NCI-H526 (cell line): Measurements from ENCODE around the gene SGTA.

Experiments
- DNase-seq, 2 experiments: peaks; one replicate each; lab custom pipeline; 2025; lab: John Stamatoyannopoulos, UW

The SGTA gene

DNA sequence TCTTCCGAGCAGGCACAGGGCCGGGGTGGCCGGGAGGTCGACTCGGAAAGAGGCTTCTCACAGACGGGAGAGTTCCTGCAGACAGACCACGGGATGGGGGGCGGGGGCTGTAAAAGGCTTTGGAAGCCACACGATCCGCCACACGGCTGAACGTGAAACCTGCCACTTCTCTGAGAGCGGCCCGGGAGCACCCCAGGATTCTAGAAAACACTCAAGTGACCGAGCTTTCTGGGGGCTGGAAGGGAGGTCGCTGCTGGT lies 27.7 kb downstream of the SGTA start:
- no peak for DNase-seq

DNA sequence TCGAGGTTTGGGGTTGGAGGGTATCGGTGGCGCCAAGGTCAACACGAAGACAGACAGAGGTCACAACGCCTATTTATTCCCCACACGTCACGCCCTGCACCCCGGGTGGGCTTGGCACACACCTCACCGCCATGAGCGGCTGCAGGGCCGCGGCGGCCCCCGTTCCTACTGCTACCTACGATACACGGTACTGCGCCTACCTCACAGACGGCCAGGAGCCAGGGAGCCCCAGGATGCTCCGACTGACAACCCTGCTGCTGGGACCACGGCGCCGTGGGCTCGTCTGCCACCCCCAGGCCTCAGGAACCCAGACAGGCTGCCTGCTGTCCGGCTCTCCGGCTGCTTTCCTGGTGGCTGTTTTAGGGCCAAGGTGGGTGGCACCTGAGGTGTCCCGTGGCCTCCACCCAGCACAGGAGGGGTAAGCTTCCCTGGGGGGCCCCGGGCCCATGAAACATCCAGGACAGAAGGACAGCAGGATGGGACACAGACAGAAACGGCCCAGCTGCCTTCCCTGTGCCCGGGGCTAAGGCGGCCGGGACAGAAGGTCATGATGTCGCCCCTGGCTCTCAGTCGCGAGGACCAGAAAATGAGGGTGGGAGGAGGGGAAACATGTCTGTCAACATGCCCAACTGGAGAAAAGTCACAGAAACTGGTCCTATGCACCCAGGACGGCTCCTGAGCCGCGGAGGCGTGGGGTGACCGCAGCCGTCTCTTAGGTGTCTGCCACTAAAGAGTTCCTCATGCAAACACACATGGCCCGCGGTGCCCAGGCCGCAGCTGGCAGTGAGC lies 28.2 kb downstream of the SGTA start:
- no peak for DNase-seq

DNA sequence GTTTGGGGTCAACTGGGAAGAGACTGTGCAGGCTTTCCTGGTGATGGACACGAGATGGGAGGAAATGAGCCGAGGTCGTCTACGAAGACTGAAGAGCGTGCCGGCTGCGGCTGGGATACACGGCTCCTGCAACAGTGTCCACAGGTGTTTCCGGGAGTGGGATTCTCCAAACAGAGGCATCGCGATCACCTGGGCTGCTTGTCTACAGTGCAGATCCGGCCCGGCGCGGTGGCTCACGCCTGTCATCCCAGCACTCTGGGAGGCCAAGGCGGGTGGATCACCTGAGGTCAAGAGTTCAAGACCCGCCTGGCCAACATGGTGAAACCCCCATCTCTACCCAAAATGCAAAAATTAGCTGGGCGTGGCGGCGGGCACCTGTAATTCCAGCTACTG lies 31.6 kb downstream of the SGTA start:
- no peak for DNase-seq

DNA sequence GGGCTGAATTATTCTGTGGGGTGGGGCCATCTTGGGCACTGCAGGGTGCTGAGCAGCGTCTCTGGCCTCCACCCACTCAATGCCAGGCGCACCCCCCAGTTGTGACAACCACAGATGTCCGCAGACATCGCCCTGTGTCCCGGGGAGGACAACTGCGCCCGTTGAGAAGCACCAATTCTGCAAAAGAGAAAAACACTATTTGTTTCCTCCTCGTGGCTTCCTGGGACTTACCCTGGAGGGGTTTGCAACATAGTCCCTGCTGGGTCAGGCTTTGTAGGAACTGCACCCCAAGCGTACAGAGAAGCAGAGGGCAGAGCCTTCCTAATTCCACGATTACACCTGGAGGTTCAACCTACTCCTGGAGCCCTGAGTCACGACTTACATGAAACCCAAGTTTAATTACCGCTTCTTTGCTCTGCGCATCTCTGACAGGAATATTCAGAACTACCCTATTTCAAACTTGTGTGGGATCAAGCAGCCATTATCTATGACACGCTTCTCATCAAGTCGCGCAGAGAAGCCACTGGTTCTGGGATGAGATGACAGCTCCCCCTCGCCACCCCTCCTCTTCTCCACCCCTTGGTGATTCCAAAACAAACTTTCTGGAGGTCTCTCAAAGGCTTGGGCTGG lies 32.1 kb downstream of the SGTA start:
- no peak for DNase-seq

DNA sequence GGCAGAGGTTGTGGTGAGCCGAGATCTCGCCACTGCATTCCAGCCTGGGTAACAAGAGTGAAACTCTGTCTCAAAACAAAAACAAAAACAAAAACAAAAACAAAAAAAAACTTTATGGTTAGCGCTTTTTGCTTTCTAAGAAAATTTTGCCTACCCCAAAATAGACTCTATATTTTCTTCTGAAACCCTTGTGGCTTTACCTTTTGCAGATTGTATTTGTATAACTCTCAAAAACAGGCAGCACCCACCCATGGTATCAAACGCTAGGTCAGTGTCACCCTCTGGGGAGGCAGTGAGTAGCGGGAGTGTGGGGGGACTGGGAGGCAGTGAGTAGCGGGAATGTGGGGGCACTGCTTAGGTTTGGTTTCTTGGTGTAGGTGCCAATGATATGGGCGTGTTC lies 35.7 kb downstream of the SGTA start:
- no peak for DNase-seq

DNA sequence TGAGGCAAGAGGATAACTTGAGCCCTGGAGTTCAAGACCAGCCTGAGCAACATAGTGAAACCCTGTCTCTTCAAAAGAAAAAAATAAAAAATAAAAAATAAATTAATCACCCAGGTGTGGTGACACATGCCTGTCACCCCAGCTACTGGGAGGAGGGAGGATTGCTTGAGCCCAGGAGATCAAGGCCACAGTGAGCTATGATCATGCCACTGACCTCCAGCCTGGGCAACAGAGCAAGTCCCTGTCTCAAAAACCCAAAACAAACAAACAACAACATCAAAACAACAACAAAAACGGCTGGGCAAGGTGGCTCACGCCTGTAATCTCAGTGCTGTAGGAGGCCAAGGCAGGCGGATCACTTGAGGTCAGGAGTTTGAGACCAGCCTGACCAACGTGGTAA lies 39.0 kb downstream of the SGTA start:
- DNase-seq, result no peak

DNA sequence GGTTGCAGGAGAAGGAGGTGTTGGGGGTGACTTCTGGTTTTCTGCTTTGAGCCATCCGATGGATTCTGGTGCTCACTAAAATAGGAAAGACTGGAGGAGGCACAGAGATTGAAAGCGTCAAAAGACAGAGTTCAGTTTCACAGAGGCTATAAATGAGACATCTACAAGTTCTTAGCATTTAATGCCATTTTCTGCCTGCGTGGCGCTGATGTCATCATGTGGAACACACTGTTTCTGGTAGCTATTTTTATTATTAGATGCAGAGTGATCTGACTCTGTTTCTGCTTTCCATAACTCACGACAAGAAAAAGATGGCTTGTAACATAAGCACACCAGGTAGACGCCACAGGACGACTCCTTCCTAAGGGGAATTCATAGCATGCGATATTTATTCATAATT lies 40.0 kb downstream of the SGTA start:
- no peak for DNase-seq

DNA sequence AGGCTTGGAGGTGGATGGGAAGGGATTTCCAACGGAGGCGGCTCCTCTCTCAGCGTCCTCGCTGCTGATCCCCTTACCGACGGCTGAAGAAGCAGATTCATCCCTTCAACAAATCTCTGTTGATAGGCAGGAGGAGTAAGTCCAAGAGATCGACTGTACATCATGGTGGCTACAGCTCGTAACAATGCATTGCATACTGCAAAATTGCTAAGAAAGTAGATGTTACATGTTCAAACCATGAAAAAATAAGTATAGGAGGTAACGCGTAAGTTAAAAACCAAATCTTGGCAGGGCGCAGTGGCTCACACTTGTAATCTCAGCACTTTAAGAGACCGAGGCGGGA lies 42.8 kb downstream of the SGTA start:
- DNase-seq, result no peak

DNA sequence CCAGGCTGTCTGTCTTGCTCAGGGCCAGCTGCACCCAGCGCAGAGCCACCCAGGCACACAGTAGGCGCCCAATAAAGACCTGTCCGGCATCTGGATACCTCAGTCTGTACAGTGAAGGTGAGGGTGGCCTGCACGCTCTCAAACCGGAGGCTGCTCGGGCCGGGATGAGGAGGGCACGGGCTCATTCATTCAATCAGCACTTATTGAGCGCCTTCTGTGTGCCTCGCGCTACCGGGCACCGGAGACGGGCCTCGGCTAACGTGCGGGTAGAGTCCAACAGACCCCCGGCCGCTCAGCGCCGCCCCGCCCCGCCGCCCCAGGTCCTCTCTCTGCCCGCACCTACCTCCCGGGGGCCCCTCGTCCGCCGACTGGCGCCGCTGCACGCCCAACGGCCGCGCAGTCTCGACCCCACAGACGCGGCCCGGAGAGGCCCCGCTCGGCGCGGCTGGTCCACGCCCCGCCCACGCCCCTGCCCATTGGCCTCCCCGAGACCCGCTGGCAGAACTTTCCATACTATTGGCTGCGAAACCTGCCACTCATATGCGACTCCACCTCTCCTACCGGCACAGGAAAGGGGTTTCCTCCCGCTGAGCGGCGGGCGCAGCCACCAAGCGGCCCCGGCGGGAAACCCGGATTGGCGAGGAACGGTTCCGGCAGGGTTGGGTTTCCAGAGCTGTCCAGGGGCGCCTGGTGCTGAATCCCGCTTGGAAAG lies 43.3 kb downstream of the SGTA start, which contains the start of gene SLC39A3:
Gene SLC39A3, minus strand, starts transcription at position 416 of the 712 bp plus-strand sequence. CDS start 2,760 bp downstream, outside the sequence.
- DNase-seq, result peak; percentile 85 to 94

DNA sequence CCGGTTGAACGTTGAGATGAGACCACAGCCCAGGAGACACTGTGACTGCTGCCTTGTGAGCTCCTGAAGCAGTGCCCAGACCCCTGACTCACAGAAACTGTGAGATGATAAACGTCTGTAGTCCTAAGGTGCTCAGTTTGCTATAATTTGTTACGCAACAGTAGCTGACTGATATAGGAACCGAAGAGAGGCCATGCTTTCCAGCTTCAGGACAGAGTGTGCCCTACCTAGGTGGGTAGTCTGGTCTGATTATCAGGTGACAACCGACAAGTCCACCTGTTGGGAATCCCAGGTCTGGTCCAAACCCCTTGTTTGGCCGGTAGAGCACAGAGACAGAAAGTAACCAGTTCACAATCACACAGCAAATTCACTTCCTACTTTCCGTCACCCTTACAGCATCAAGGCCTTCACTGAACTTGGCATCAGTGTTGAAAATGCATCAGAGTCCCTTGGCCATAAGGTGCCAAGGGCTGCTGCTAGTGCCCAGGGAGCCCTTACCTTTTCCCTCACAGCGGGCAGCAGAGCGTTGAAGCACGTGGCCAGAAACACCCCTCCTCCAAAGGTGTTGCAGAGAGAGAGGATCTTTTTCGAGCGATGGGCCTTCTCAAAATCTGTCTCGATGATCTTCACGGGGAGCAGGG lies 46.4 kb downstream of the SGTA start:
- no peak for DNase-seq

DNA sequence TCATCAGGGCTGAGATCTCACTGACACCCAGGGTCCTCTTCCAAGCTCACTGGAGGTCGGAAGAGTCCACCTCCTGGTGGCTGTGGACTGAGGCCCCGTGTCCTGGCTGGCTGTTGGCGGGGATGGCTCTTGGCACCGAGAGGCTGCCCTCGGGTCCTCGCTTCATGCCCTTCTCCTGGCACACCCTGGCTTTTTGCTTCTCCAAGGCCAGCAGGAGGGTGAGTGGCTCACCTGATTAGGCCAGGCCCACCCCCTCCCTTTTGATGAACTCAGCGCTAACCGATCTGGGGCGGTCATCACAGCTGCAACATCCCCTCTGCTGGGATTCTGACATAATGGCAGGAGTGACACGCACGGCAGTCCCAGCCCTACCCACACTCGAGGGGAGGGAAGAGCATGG lies 47.7 kb downstream of the SGTA start:
- no peak for DNase-seq

DNA sequence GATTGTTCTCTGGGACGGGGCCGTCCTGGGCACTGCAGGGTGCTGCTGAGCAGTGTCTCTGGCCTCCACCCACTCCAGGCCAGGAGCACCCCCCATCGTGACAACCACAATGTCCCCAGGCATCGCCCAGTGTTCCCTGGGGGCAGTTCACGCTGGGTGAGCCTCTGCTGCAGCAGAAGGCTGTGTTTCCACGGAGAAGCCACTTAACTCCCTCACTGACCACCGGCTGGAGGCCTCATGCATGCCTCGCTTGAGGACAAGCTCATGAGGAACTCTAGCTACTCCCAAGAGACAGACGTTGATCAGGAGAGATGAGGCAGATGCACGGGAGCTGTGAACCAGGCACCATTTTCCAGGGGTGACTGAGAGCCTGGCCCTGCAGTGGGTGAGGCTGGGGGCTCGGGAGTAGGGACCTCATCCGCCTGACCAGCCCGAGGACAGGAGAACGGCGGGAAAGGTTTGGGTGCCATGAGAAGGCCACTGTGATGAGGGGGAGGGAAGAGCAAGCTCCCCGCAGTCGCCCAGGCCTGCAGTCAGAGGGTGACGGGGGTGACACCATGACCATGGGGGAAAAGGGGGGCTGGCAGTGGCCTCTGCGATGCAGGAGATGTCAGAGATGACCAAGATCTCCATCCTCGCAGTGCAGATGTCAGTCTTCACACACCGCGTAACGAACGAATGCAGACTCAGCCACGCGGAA lies 48.3 kb downstream of the SGTA start:
- no peak for DNase-seq

DNA sequence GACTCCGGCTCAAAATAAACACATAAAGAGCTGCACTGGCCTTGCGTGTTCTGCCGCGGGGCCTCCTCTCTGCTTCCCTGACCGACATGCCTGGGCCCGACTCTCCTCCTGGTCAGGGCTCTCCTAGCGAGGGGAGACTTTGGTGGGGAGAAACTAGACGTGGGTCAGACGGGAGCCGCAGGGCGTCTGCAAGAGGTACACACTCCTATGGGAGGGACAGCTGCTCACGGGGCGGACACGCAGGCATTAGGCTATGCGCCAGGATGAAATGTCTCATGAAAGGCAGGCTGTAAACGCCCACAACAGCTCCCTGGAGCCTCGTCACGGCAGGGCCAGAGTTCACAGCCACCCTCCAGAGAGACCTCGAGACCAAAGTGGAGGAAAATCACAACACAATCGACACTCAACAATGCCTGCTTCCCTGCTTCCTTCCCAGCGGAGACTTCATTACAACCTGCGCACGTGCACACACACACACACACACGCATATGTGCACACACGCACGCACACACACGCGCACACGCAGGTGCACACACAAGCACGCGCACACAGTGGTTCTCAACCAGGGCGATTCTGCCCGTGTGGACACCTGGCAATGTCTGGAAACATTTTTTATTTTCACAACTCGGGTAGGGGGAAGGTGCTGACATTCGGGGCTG lies 49.0 kb downstream of the SGTA start:
- no peak for DNase-seq

DNA sequence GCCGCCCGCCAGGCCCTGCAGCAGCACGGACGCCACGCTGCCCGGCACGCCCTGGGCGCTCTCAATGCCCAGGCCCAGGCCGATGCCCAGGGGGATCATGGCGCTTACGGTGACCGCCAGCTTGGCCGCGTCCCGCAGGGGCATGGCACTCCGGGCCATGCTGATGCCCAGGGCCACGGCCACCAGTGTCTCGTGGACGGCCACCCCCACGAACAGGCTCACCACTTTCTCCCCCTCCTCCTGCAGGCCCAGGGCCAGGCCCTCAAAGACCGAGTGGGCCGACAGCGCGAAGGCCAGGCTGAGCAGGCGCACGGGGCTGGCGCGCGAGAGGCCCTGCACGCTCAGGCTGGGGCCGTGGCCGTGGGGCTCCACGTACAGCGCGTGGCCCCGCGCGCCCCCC lies 50.2 kb downstream of the SGTA start:
- DNase-seq, result no peak

DNA sequence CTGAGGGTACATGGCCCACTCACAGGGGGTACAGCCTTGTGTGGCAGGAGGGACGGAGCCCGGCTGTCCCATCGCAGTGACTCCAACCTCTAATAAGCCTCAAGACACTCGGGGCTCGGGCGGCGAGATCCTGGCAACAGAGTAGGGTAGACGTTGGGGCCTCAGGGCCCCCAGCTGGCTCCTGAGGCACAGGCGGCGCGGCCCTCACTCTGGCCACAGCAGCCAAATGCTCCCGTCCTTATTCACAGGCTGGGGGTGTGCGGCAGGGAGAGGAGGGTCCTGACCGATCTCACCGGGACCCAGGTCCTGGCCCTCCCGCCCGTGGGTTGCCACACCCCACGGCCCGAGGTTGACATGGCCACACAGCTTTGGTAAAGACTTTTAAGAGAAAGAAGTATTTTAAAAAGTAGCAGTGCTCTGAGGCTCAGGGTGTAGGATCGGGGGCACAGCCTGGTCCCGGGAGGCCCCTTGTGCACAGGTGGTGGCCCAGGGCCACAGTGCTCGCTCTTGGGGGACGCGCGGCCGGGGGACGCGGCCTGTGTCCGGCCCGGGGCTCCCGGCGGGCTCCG lies 50.8 kb downstream of the SGTA start:
- no peak for DNase-seq

DNA sequence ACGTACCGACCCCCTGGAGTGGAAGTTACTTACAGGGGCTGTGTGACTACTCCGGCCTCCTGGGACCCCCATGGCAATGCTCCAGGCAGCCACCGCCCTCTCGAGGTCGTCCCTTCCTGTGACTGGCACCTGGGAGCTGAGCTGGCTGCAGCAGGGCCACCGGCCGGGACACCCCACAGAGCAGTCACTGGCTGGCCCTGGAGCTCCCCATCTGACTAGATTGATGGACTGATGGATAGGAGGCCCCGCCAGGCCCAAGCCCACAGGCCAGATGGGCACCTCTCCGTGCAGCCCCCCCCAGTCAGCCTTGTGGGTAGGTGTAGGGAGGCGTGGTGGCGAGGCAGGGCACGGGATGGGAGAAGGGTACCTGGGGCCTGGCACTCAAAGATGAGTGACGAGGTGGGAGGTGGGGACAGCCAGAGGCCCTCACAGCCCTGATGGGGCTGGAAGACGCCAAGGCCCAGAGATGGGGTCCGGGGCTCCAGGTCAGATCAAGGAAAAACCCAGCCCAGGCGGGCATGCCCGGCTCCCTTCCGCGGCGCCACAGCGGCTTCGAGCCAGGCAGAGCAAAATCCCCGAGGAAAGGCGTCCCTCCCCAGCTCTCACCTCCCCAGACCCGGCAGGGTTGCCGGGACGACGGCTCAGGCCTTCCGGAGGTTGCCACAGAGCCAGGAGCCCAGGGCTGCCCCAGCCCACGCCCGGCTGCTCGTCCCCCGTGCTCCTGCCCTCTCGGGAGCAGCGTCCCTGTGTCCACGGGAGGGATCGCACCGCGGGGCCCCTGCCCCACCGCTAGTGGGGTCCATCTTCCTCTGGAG lies 51.7 kb downstream of the SGTA start:
- no peak for DNase-seq

DNA sequence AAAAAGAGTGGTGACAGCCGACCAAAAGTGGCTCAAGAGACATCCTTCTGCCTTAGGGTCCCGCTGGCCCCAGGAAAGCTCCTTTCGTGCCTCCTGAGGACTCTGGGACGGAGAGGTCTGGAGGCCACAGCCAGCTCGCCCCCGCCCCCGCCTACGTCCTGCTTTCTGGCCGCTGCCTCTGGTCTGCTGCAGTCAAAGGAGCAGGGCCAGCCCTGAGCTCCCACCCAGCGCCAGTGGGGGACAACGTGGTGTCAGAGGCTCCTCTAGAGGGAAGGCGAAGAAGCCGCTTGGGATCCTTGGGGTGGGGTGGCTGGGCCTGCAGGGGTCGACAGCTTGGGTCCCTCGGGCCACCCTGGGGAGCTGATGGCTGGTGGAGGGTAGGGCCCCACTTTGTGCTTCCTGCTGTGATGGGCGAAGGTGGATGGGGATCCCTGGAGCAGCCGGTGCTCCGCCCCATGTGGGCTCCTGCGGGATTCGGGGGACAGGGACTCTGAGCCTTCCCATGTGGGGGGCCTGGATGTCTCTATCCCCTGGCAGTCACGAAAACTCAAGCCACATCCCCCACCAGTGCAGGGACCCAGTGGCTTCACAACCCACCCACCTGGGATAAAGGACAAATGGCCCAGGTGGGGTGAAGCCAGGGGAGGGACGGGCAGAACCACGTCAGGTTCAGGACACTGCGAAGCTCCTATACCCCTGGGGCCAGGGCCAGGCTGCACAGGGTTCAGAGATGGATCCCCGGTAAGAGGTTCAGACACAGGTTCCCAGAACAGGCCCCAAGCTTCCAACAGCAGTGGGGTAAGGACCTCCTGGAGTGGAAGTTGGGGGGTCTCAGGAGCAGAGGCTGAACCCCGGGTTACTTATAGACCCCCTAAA lies 52.9 kb downstream of the SGTA start:
- no peak for DNase-seq

DNA sequence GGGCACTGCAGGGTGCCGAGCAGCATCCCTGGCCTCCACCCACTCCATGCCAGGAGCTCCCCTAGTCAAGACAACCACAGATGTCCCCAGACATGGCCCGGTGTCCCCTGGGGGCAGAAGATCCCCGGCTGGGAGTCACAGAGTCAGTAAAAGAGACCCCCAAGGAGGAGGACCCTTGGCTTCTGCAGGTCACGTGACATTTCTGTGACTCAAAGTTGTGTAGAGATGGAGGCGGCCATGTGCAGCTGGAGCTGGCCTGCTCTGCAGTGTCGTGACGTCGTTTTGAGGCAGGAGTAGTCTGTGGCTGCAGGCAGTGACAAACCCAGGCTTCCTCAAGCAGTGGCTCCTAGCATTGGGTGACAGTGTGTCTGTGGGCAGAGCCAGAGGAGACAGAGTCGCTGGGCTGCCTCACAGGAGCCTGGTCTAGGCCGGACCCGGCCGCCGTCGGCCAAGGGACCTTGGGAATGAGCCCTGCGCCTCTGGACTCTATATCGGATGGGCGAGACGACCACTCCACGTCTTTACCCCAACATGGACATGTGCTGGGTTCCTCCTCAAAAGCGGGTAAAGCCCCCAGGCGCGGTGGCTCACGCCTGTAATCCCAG lies 54.2 kb downstream of the SGTA start:
- no peak for DNase-seq

DNA sequence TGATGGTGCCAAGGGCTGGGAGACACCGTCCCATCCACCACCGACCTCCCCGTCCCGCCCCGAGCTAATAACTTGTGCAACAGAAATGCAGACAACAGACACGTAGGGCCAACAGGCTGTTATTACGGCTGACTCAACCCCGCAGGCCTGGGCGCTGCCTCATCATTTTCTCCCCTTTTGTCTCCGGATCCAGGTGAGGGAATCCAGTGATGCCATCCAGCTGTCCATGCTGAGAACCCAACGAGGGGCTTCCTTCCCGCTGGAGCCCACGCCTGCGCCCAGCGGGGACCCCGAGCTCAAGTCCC lies 55.5 kb downstream of the SGTA start:
- DNase-seq, result no peak
